ENCODE measurements around the gene MAPKAP1. TPM values are rescaled to one million over a fixed set of nuclear protein-coding genes. Genes with fewer than 3 reads are reported as not detected.

Gene MAPKAP1
- total and polyA plus RNA-seq, 2 of the 13 experiments (the other 11 are each of a cell fraction or from before 2014, with no cell fraction given): 45.0 to 64.3 TPM

- Histone ChIP-seq H2AFZ (ENCODE audit: low read length) (no peak overlapping the region), H3K4me1 (ENCODE audit: insufficient read depth, low read length) (no peaks in the 10 kb centered on the region), H3K79me2 (ENCODE audit: insufficient read depth, low read length) (no peaks in the 10 kb centered on the region), H4K20me1 (ENCODE audit: insufficient read depth, low read length) (no peaks in the 10 kb centered on the region), H3K4me3 (replicated peaks in 1 of 3; ENCODE audit: insufficient read depth in 1 of 3, low read depth in 2 of 3, low read length in 3 of 3) (no peak overlapping the region), H3K4me2 (ENCODE audit: low read depth, low read length) (no peak overlapping the region), H3K27me3 (ENCODE audit: control insufficient read depth in 1 of 2, insufficient read depth in 2 of 2, low read length in 2 of 2) (peaks cover 0 to 7% of the 10 kb centered on the region in 2 experiments; a peak in 1 of 5 replicates), H3K9me3 (ENCODE audit: low read length) (no peaks in the 10 kb centered on the region), H3K9ac (ENCODE audit: insufficient read depth, low read depth, low read length) (no peak overlapping the region), H3K36me3 (replicated peaks in 1 of 2; ENCODE audit: control insufficient read depth in 1 of 2, insufficient read depth in 2 of 2, low read length in 2 of 2) (no peaks in the 10 kb centered on the region), H3K27ac (ENCODE audit: extremely low read length, insufficient read depth, low read length) (no peak overlapping the region)
- DNase-seq (ENCODE audit: low spot score): no peak
- POLR2A ChIA-PET: no interaction called here
- in situ Hi-C loops (cut with HindIII; ENCODE audit: extremely low pct_ligation_motif_present, low pct_unique_long_range_greater_than_20kb): no loop called here
- no peak for FAIRE-seq
- intact Hi-C loops (cut with micrococcal nuclease; ENCODE audit: unreplicated experiment): no loop called here
- CTCF ChIA-PET (ENCODE audit: low intra/inter-chr PET ratio, low total read pairs): no interaction called here
- no TSS peak for BruUV-seq (replicated peaks)
- WGBS (ENCODE audit: low lambda C conversion rate): 97% methylated on average over 2 of the region's 2 CpGs
- no peak for ATAC-seq
- TF ChIP-seq ZNF883 (CRISPR knock-in tag; IDR thresholded peaks at IDR 0.05; ENCODE audit: not compliant biosample characterization) (no peak), SIN3A (IDR thresholded peaks at IDR 0.05; ENCODE audit: borderline replicate concordance, low read depth, low read length) (no peak), EEA1 (CRISPR knock-in tag; IDR thresholded peaks at IDR 0.05; ENCODE audit: borderline replicate concordance) (no peak), HBP1 (CRISPR knock-in tag; IDR thresholded peaks at IDR 0.05; ENCODE audit: low read depth) (no peak), HHEX (CRISPR knock-in tag; IDR thresholded peaks at IDR 0.05) (no peak), HNRNPLL (IDR thresholded peaks at IDR 0.05; ENCODE audit: low read depth, low read length, poor library complexity, severe bottlenecking) (no peak), ARID3A (IDR thresholded peaks at IDR 0.05; ENCODE audit: low read depth, low read length) (no peak), RXRB (CRISPR knock-in tag; IDR thresholded peaks at IDR 0.05; ENCODE audit: borderline replicate concordance) (no peak), ZNF788 (CRISPR knock-in tag; IDR thresholded peaks at IDR 0.05; ENCODE audit: borderline replicate concordance) (no peak), ERF (CRISPR knock-in tag; IDR thresholded peaks at IDR 0.05) (no peak), ZNF362 (CRISPR knock-in tag; IDR thresholded peaks at IDR 0.05; ENCODE audit: borderline replicate concordance) (no peak), BRF2 (CRISPR knock-in tag; IDR thresholded peaks at IDR 0.05) (no peak), TAF15 (IDR thresholded peaks at IDR 0.05; ENCODE audit: low read depth, low read length, poor library complexity, severe bottlenecking) (no peak), ZNF639 (CRISPR knock-in tag; conservative IDR thresholded peaks at IDR 0.05) (no peak), ATF1 (CRISPR knock-in tag; IDR thresholded peaks at IDR 0.05) (no peak), ZNF784 (CRISPR knock-in tag; IDR thresholded peaks at IDR 0.05; ENCODE audit: borderline replicate concordance) (no peak), ZNF432 (CRISPR knock-in tag; IDR thresholded peaks at IDR 0.05; ENCODE audit: borderline replicate concordance) (no peak)
Observed at GRCh38 chr9:125732562-125732961, 25.6 kb upstream of the MAPKAP1 start.

Data from HepG2 (cell line).